GM10266 (cell line): ENCODE measurements around the gene HMCN2.

Experiments
- DNase-seq: peaks from one replicate; pipeline ENCODE4 v3.0.0; 2012; ENCODE audit errors: extremely low spot score
- TF ChIP-seq, protein P1 (sequence below): IDR thresholded peaks from 2 replicates; pipeline ENCODE4 v1.5.1; 2012; ENCODE audit warnings: mild to moderate bottlenecking, low read depth; ENCODE audit not compliant: control insufficient read depth, insufficient read depth; ENCODE audit errors: missing control alignments

HMCN2 gene

GRCh38 chr9:130259044-130259443 lies 6.5 kb upstream of the HMCN2 start:
- TF ChIP-seq, protein P1, sequence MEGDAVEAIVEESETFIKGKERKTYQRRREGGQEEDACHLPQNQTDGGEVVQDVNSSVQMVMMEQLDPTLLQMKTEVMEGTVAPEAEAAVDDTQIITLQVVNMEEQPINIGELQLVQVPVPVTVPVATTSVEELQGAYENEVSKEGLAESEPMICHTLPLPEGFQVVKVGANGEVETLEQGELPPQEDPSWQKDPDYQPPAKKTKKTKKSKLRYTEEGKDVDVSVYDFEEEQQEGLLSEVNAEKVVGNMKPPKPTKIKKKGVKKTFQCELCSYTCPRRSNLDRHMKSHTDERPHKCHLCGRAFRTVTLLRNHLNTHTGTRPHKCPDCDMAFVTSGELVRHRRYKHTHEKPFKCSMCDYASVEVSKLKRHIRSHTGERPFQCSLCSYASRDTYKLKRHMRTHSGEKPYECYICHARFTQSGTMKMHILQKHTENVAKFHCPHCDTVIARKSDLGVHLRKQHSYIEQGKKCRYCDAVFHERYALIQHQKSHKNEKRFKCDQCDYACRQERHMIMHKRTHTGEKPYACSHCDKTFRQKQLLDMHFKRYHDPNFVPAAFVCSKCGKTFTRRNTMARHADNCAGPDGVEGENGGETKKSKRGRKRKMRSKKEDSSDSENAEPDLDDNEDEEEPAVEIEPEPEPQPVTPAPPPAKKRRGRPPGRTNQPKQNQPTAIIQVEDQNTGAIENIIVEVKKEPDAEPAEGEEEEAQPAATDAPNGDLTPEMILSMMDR: no peak
- no peak for DNase-seq

- TF ChIP-seq, protein P1: no peak
These were observed 4.5 kb upstream of the HMCN2 start for GRCh38 chr9:130260816-130261765.

GRCh38 chr9:130262061-130262745 lies 3.4 kb upstream of the HMCN2 start:
- TF ChIP-seq, protein P1: no peak
- no peak for DNase-seq

More at GRCh38 chr9:130260816-130261765, 4.5 kb upstream of the HMCN2 start:
- no peak for DNase-seq

DNA sequence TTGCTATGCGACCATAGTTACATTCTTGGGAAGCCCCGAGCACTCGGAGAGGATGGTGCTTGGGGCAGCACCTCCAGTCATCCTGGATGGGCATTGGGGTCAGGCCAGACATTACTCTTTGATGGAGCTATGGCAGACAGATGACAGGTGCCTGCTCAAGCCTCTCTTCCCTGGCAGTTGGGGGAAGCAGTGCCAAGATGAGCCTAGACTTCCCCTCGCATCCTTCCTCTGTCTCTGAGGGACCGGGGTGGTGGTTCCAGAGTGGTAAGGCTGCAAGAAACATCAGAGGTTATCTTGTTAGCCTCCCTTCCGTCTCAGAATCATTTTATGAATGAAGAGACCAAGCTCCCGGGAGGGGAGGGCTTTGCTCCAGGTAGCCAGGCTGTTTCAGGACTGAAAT lies 2.8 kb upstream of the HMCN2 start:
- TF ChIP-seq, protein P1: no peak

DNA sequence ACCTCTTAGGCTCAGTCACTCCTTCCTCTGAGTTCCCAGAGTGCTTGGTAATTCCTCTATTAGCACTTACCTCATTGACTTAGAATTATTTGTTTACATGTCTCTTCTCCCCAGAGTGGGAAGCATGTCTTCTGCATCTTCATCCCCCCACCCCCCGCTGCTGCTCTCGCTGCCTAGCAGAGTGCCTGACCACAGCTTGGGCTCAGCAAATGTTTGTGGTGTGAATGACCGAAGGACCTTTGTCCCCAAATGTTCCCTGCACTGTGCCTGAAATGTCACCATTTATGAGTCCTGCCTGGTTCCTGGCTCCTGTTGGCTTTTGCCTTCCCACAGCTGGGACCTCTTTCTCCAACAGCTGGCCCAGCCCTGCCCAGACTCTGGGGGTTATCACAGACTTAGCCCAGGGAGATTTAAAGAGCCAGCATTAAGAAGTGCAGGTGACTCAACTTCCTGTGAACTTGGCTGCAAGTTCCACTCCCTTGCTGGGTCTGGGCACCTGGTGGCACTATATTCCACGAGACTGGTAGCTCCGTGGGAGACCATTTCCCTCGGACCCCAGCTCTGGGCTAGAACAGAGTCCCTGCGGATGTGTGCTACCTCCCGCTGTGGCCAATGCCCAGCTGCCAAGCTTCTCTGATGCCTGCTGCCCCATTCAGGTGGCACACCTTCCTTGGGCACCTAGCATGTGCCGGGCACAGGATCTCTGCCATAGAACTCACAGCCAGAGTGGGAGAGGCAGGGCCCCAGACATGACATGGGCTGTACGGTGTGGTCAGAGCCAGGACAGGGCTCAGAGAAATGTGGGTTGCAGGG lies 1.8 kb upstream of the HMCN2 start:
- no peak for DNase-seq
- TF ChIP-seq, protein P1: no peak

More for the DNA sequence above, 2.8 kb upstream of the HMCN2 start:
- no peak for DNase-seq

- TF ChIP-seq, protein P1: no peak
- no peak for DNase-seq
These were observed 878 bp upstream of the HMCN2 start for GRCh38 chr9:130264414-130265350.
